Esophagus squamous epithelium (tissue), 5 donors: ENCODE results near the gene OR51E1. TPM values are rescaled to one million over a fixed set of nuclear protein-coding genes. Genes with fewer than 3 reads are reported as not detected.

Source experiments
- DNase-seq: peaks from one replicate; lab custom pipeline; 2025; lab: John Stamatoyannopoulos, UW
- H3K27ac ChIP-seq, 4 donors: fragments of 200-600 bp; sonication (generic); one replicate each; pipeline ENCODE4 v1.5.1; 2016 to 2019; ENCODE audit warnings: mild to moderate bottlenecking in 1 of 4
- H3K27me3 ChIP-seq, 4 donors: fragments of 200-600 bp; sonication (generic); 1 replicate in 3 of 4; 2 replicates in 1 of 4; pipeline versions ENCODE4 v1.5.1 to v1.6.0; 2017 to 2021; ENCODE audit warnings: antibody characterized with exemption in 1 of 4
- H3K36me3 ChIP-seq, 3 donors: fragments of 200-600 bp; sonication (generic); one replicate each; pipeline ENCODE4 v1.5.1; 2016 to 2019
- H3K4me1 ChIP-seq, 3 donors: fragments of 200-600 bp; sonication (generic); one replicate each; pipeline ENCODE4 v1.5.1; 2017 to 2019
- H3K4me3 ChIP-seq, 4 donors: fragments of 200-600 bp; sonication (generic); 1 replicate in 3 of 4; 2 replicates in 1 of 4; pipeline ENCODE4 v1.5.1; 2016 to 2019; ENCODE audit warnings: mild to moderate bottlenecking in 2 of 4, moderate library complexity in 1 of 4
- H3K9me3 ChIP-seq, 3 donors: fragments of 200-600 bp; sonication (generic); one replicate each; pipeline ENCODE4 v1.5.1; 2016 to 2019
- POLR2A ChIP-seq, 4 donors: fragments of 450-650 bp; IDR thresholded peaks; one replicate each; pipeline ENCODE4 v1.6.1; 2017; ENCODE audit warnings: antibody characterized with exemption in 4 of 4, mild to moderate bottlenecking in 4 of 4, moderate library complexity in 3 of 4
- WGBS, 2 donors: methylation state at CpG; one replicate each; pipeline ENCODE4 v1.1.5; 2018; 5-methylcytosine and 5-hydroxymethylcytosine counted together
- intact Hi-C: fragments of 100-400 bp; cut with DNase I; formaldehyde crosslinking; loops from one replicate; pipeline ENCODE4 v1.15.0; 2022
- total RNA-seq, 4 donors: library from RNA; depleted of rRNA; stranded (reverse); fragments of >200 nt; gene quantifications; one replicate each; pipeline ENCODE4 v1.1.0, GENCODE V29; 2016
- TF ChIP-seq, protein P1 (sequence below), 6 experiments: fragments of 450-650 bp in 4 of 6; fragments of 200-600 bp in 2 of 6; sonication (generic) in 2 of 6; IDR thresholded peaks; one replicate each; pipeline ENCODE4 v1.5.1; 2016 to 2019; ENCODE audit warnings: antibody characterized with exemption in 6 of 6, mild to moderate bottlenecking in 4 of 6, moderate library complexity in 4 of 6
- donor health status: DM: yes; HTN: yes; CAD: no.

OR51E1 gene
- total RNA-seq, 4 donors from 2014 or later: 0.12 TPM; not detected in 3

DNA sequence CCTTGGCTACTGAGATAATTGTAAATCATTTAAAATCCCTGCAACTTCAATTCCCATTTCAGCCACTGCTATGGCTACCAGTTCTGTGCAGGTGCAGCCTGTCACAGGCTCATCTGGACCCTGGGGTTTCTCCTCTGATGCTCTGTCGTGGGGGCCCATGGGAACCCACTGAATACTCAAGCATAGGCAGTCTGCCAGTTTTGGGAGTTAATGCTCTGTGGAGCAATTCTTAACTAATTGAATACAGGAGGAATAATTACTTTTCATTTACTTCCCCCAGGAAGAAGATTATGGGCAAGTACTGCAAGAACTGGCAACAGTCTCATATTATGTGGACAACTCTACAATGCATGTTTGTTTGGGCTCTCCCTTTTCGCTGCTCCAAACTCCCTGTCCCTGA is 28.0 kb downstream of the OR51E1 start:
- Histone ChIP-seq H3K36me3 (no peaks in the 10 kb centered on the region), H3K27me3 (no peaks in the 10 kb centered on the region), H3K9me3 (no peaks in the 10 kb centered on the region), H3K4me3 (no peak overlapping the region), H3K4me1 (no peaks in the 10 kb centered on the region), H3K27ac (no peak overlapping the region)
- 71 to 82% methylated on average over 2 of the region's 2 CpGs for WGBS, 2 donors
- TF ChIP-seq, protein P1, sequence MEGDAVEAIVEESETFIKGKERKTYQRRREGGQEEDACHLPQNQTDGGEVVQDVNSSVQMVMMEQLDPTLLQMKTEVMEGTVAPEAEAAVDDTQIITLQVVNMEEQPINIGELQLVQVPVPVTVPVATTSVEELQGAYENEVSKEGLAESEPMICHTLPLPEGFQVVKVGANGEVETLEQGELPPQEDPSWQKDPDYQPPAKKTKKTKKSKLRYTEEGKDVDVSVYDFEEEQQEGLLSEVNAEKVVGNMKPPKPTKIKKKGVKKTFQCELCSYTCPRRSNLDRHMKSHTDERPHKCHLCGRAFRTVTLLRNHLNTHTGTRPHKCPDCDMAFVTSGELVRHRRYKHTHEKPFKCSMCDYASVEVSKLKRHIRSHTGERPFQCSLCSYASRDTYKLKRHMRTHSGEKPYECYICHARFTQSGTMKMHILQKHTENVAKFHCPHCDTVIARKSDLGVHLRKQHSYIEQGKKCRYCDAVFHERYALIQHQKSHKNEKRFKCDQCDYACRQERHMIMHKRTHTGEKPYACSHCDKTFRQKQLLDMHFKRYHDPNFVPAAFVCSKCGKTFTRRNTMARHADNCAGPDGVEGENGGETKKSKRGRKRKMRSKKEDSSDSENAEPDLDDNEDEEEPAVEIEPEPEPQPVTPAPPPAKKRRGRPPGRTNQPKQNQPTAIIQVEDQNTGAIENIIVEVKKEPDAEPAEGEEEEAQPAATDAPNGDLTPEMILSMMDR (IDR thresholded peaks at IDR 0.05): no peak
- no peak for TF ChIP-seq POLR2A (IDR thresholded peaks at IDR 0.05)
- intact Hi-C loops: no loop called here
- no peak for DNase-seq

DNA sequence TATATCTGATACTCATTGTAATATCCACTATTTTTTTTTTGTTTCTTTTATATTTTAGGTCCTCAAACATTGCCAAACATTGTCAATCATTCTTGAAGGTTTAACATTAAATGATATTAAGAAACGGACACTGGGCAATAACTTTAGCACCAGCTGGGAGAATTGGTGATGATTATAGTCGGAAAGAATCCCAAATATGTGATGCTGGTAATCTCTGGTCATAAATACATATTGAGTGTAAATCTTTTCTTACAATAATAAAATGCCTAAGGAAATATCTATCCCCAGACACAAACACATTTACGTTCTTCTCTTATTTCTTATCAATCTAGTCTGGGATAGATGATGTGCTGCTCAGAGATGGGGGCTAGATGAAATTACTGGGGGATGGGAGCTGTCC is 28.7 kb downstream of the OR51E1 start:
- Histone ChIP-seq H3K4me3 (no peak overlapping the region), H3K4me1 (no peaks in the 10 kb centered on the region), H3K36me3 (no peaks in the 10 kb centered on the region), H3K9me3 (no peaks in the 10 kb centered on the region), H3K27ac (no peak overlapping the region), H3K27me3 (no peaks in the 10 kb centered on the region)
- DNase-seq: no peak
- intact Hi-C loops: no loop called here
- TF ChIP-seq POLR2A (IDR thresholded peaks at IDR 0.05): no peak
- TF ChIP-seq, protein P1 (IDR thresholded peaks at IDR 0.05): no peak
- WGBS, 2 donors: 57 to 58% methylated on average over 3 of the region's 3 CpGs

DNA sequence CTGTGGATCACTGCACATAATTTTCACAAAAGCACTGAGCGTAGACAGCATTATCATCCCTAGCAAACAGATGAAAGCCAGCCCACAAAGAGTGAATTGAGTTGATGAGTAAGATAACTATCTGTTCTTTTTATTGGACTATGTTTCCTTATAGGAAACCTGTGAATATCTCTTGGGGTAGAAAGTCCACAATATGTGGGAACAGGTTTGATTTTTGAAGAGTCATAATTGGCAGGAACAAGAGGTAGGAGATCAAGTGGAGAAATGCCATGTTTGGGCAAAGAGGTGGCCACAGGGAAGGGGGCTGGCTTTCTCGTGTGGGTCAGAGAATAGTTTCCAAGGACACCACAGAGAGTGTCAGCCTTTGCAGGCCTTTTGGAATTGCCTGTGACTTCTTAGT is 30.0 kb downstream of the OR51E1 start:
- no peaks in the 10 kb centered on the region for H3K4me1 ChIP-seq
- H3K4me3 ChIP-seq: no peak overlapping the region
- no peak overlapping the region for H3K27ac ChIP-seq
- WGBS, 2 donors: 68 to 80% methylated on average over 2 of the region's 2 CpGs
- intact Hi-C loops: no loop called here
- no peaks in the 10 kb centered on the region for H3K9me3 ChIP-seq
- no peak for TF ChIP-seq POLR2A (IDR thresholded peaks at IDR 0.05)
- TF ChIP-seq, protein P1 (IDR thresholded peaks at IDR 0.05): no peak
- no peaks in the 10 kb centered on the region for H3K36me3 ChIP-seq
- DNase-seq: no peak
- H3K27me3 ChIP-seq: no peaks in the 10 kb centered on the region

DNA sequence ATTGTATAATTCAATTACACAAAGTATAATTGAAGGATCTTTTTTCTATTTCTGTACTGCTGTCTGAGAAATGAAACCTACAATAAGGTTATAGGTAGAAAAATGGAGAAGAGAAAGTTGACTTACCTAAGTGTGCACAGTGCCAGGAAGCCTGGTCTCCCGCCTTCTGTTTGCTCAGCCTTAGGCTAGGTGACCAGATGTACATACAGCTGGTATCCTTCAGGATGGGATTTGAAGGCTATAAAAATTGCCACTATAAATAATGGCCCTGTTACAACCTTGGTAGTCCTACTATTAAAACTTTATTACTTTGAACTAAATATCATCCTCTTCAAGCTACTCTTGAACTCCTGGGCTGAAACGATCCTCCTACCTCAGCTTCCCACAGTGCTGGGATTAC is 34.2 kb downstream of the OR51E1 start:
- DNase-seq: no peak
- intact Hi-C loops: no loop called here
- Histone ChIP-seq H3K27me3 (no peaks in the 10 kb centered on the region), H3K27ac (no peak overlapping the region), H3K4me3 (no peak overlapping the region), H3K36me3 (no peaks in the 10 kb centered on the region), H3K4me1 (no peaks in the 10 kb centered on the region), H3K9me3 (no peaks in the 10 kb centered on the region)
- TF ChIP-seq, protein P1 (IDR thresholded peaks at IDR 0.05): no peak
- TF ChIP-seq POLR2A (IDR thresholded peaks at IDR 0.05): no peak
- 67 to 69% methylated on average over 2 of the region's 2 CpGs for WGBS, 2 donors

DNA sequence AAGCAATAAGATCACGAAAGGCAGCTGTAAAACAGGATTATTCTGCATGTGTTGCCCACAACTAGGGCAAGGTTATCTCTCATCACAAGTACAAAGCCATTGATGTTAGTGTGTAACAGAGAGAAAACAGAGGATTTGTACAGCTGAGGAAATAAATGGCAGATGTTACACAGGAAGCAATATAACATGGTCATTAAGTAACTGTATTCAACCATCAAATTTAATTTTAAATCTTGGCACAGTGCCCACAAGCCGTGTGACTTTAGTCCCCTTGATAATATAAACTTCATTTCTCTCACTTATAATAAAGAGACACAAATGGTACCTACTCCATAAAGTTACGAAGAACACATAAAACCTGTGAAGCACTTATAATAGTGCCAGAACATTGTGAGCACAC is 36.6 kb downstream of the OR51E1 start:
- H3K36me3 ChIP-seq: no peaks in the 10 kb centered on the region
- no peaks in the 10 kb centered on the region for H3K4me1 ChIP-seq
- TF ChIP-seq, protein P1 (IDR thresholded peaks at IDR 0.05): no peak
- TF ChIP-seq POLR2A (IDR thresholded peaks at IDR 0.05): no peak
- H3K27ac ChIP-seq: no peak overlapping the region
- 41 to 45% methylated on average over 3 of the region's 3 CpGs for WGBS, 2 donors
- H3K4me3 ChIP-seq: no peak overlapping the region
- no peaks in the 10 kb centered on the region for H3K9me3 ChIP-seq
- intact Hi-C loops: no loop called here
- no peaks in the 10 kb centered on the region for H3K27me3 ChIP-seq
- no peak for DNase-seq
